ENCODE data around the gene PDE10A.

Gene PDE10A

DNA sequence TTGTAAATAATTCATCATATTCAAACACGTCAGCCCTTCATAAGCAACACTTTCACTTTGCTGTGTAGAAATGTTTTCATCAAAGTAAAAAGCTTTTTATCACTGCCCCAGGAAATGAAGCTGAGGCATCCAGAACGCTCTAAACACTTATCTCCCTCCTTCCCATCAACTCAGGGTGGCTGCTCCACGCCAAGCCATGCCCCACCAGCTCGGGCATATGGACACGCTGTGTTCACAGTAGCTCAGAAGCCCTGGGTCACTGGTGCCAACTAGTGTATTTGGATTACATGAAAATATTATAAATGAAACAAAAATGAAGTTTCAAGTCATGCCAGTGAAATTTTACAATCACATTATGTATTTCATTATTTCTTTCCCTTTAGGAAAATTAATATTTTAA lies 10.3 kb downstream of the PDE10A start:
- TF ChIP-seq, protein P1, sequence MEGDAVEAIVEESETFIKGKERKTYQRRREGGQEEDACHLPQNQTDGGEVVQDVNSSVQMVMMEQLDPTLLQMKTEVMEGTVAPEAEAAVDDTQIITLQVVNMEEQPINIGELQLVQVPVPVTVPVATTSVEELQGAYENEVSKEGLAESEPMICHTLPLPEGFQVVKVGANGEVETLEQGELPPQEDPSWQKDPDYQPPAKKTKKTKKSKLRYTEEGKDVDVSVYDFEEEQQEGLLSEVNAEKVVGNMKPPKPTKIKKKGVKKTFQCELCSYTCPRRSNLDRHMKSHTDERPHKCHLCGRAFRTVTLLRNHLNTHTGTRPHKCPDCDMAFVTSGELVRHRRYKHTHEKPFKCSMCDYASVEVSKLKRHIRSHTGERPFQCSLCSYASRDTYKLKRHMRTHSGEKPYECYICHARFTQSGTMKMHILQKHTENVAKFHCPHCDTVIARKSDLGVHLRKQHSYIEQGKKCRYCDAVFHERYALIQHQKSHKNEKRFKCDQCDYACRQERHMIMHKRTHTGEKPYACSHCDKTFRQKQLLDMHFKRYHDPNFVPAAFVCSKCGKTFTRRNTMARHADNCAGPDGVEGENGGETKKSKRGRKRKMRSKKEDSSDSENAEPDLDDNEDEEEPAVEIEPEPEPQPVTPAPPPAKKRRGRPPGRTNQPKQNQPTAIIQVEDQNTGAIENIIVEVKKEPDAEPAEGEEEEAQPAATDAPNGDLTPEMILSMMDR (IDR thresholded peaks at IDR 0.05; ENCODE audit: low read length) = no peak
- no peak for TF ChIP-seq EZH2 (IDR thresholded peaks at IDR 0.05; ENCODE audit: borderline replicate concordance, low read length)
- Histone ChIP-seq H3K4me1 (ENCODE audit: insufficient read depth, low read length, severe bottlenecking) (no peaks in the 10 kb centered on the region), H3K9me2 (ENCODE audit: low read depth, low read length) (no peaks in the 10 kb centered on the region), H2AFZ (ENCODE audit: low read length) (no peak overlapping the region), H4K20me1 (ENCODE audit: insufficient read depth, low read length) (no peaks in the 10 kb centered on the region), H3K9me3 (ENCODE audit: low read length) (no peaks in the 10 kb centered on the region), H3K79me2 (ENCODE audit: insufficient read depth, low read length) (no peaks in the 10 kb centered on the region), H3K4me3 (ENCODE audit: low read depth, low read length, poor library complexity, severe bottlenecking) (no peak overlapping the region), H3F3A (ENCODE audit: insufficient read depth, low read length) (no peaks in the 10 kb centered on the region), H3K4me2 (ENCODE audit: low read length) (no peak overlapping the region), H3K9ac (ENCODE audit: low read length) (no peak overlapping the region), H3K27ac (ENCODE audit: low read depth, low read length, poor library complexity, severe bottlenecking) (no peak overlapping the region), H3K27me3 (ENCODE audit: insufficient read depth, low read length) (no peaks in the 10 kb centered on the region), H3K36me3 (ENCODE audit: insufficient read depth, low read length) (no peaks in the 10 kb centered on the region)

DNA sequence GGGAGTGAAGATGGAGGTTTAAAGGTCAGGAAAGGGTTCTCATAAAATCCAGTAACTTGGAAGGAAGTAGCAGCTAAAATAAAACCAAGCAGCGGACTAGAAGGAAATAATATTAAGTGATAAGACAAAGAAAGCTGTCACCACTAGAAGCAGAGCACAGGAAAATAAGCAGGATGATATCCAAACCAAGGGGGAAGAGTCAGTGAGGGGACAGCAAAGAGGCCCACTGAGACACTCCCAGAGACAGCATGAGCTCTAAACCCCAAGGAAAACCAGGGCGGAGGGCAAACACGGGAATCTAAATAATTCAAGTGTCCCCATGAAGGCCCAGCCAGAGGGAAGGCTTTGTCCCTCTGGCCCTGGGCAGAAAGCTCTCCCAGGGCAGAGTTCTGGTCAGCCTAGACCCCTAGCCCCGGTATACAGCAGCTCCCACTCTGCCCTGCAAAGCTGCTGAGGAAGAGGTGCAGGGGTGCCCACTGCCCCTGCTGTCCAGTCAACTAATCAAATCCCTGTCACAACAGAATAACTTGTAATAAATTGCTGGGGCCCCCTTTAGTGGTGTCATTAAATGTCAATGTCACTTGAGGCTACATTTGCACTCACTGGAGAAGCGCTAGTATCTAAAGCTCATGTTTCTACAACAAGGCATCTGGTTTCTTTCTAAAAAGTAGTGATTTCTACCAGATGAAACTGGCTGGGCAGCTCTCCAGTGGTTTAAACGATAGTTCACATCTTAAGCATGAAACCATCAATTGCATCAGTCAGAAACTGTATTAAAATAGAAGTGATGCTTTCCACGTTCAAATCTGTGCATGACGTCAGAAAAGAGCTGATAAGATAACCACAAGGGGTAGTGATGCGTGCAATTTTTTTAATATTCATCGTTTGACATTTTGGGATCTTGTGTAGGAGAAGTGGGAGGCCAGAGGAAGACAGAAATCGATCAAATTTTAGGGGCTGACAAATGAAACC lies 13.6 kb downstream of the PDE10A start:
- Histone ChIP-seq H2AFZ (ENCODE audit: low read length) (no peak overlapping the region), H3K9me3 (ENCODE audit: low read length) (no peaks in the 10 kb centered on the region), H3K4me2 (ENCODE audit: low read length) (no peak overlapping the region), H3K9ac (ENCODE audit: low read length) (no peak overlapping the region), H4K20me1 (ENCODE audit: insufficient read depth, low read length) (no peaks in the 10 kb centered on the region), H3K27me3 (ENCODE audit: insufficient read depth, low read length) (no peaks in the 10 kb centered on the region), H3F3A (ENCODE audit: insufficient read depth, low read length) (no peaks in the 10 kb centered on the region), H3K36me3 (ENCODE audit: insufficient read depth, low read length) (no peaks in the 10 kb centered on the region), H3K4me3 (ENCODE audit: low read depth, low read length, poor library complexity, severe bottlenecking) (no peak overlapping the region), H3K9me2 (ENCODE audit: low read depth, low read length) (no peaks in the 10 kb centered on the region), H3K4me1 (ENCODE audit: insufficient read depth, low read length, severe bottlenecking) (no peaks in the 10 kb centered on the region), H3K79me2 (ENCODE audit: insufficient read depth, low read length) (no peaks in the 10 kb centered on the region), H3K27ac (ENCODE audit: low read depth, low read length, poor library complexity, severe bottlenecking) (no peak overlapping the region)
- TF ChIP-seq, protein P1 (IDR thresholded peaks at IDR 0.05; ENCODE audit: low read length) = no peak
- no peak for TF ChIP-seq EZH2 (IDR thresholded peaks at IDR 0.05; ENCODE audit: borderline replicate concordance, low read length)

DNA sequence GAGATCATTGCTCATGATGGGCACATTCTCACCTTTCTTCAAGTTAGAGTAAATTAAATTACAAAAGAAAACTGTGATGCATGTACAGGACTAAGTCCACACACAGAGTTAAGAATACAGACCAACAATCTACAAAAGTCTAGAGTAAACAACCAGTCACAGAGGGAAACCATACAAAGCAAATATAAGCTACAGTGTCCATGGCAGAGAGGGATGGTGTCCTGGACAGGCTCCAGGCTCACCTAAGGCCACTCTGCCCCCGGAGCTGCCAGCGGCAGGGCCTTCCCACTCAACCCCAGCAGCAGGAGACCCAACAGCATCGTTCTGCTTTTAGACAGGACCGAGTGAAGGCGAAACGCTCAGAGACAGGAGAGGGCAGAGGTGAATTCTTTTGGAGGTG lies 16.0 kb downstream of the PDE10A start:
- H3K4me2 ChIP-seq (ENCODE audit: low read length) = no peak overlapping the region
- no peaks in the 10 kb centered on the region for H3K9me3 ChIP-seq (ENCODE audit: low read length)
- H3F3A ChIP-seq (ENCODE audit: insufficient read depth, low read length) = no peaks in the 10 kb centered on the region
- no peaks in the 10 kb centered on the region for H4K20me1 ChIP-seq (ENCODE audit: insufficient read depth, low read length)
- no peaks in the 10 kb centered on the region for H3K9me2 ChIP-seq (ENCODE audit: low read depth, low read length)
- H3K9ac ChIP-seq (ENCODE audit: low read length) = no peak overlapping the region
- no peak overlapping the region for H3K27ac ChIP-seq (ENCODE audit: low read depth, low read length, poor library complexity, severe bottlenecking)
- H3K27me3 ChIP-seq (ENCODE audit: insufficient read depth, low read length) = no peaks in the 10 kb centered on the region
- TF ChIP-seq, protein P1 (IDR thresholded peaks at IDR 0.05; ENCODE audit: low read length) = no peak
- no peak for TF ChIP-seq EZH2 (IDR thresholded peaks at IDR 0.05; ENCODE audit: borderline replicate concordance, low read length)
- no peak overlapping the region for H3K4me3 ChIP-seq (ENCODE audit: low read depth, low read length, poor library complexity, severe bottlenecking)
- no peaks in the 10 kb centered on the region for H3K4me1 ChIP-seq (ENCODE audit: insufficient read depth, low read length, severe bottlenecking)
- H3K36me3 ChIP-seq (ENCODE audit: insufficient read depth, low read length) = no peaks in the 10 kb centered on the region
- H3K79me2 ChIP-seq (ENCODE audit: insufficient read depth, low read length) = no peaks in the 10 kb centered on the region
- H2AFZ ChIP-seq (ENCODE audit: low read length) = no peak overlapping the region

Measured in OCI-LY1 (cell line).